Thoracic aorta (tissue), 2 donors: ENCODE data around the gene DMD. TPM values are rescaled to one million over a fixed set of nuclear protein-coding genes. Genes with fewer than 3 reads are reported as not detected.

Experiments
- ATAC-seq: fragments of 150-250 bp; one replicate; pipeline ENCODE4 v1.8.0; 2017; ENCODE audit warnings: low read depth; ENCODE audit not compliant: insufficient number of reproducible peaks, low FRiP score
- DNase-seq: peaks from one replicate; pipeline ENCODE4 v3.0.0-alpha.2; 2020; ENCODE audit warnings: low spot score
- H3K27ac ChIP-seq, 2 donors: fragments of 200-600 bp; sonication (generic); 1 replicate in 1 of 2; 2 replicates in 1 of 2; pipeline ENCODE4 v1.5.1; 2016; ENCODE audit warnings: mild to moderate bottlenecking in 2 of 2, moderate library complexity in 2 of 2
- H3K27me3 ChIP-seq: fragments of 200-600 bp; sonication (generic); replicated peaks from 2 replicates; pipeline ENCODE4 v1.6.0; 2016; ENCODE audit warnings: mild to moderate bottlenecking; ENCODE audit not compliant: insufficient read depth
- H3K36me3 ChIP-seq: fragments of 200-600 bp; sonication (generic); one replicate; pipeline ENCODE4 v1.5.1; 2016
- H3K4me1 ChIP-seq, 2 donors: fragments of 200-600 bp; sonication (generic); 1 replicate in 1 of 2; 2 replicates in 1 of 2; pipeline versions ENCODE4 v1.5.1 to v1.6.0; 2016; ENCODE audit warnings: low read depth in 2 of 2, mild to moderate bottlenecking in 1 of 2; ENCODE audit not compliant: control insufficient read depth in 1 of 2
- H3K4me3 ChIP-seq: fragments of 200-600 bp; sonication (generic); 2 replicates; pipeline ENCODE4 v1.5.1; 2016; ENCODE audit warnings: mild to moderate bottlenecking
- H3K9me3 ChIP-seq: fragments of 200-600 bp; sonication (generic); 2 replicates; pipeline ENCODE4 v1.5.1; 2016
- CTCF ChIP-seq: fragments of 200-600 bp; sonication (generic); IDR thresholded peaks from one replicate; pipeline ENCODE4 v1.5.1; 2019; ENCODE audit warnings: antibody characterized with exemption
- total RNA-seq, 2 donors: library from RNA; depleted of rRNA; stranded (reverse); fragments of >200 nt; gene quantifications; one replicate each; pipeline versions ENCODE4 v1.1.0 to v1.2.3, GENCODE V29; 2016

DMD gene
- total RNA-seq, 2 donors from 2014 or later, result 224 to 233 TPM

- H3K4me1 ChIP-seq, result no peaks in the 10 kb centered on the region
- no peaks in the 10 kb centered on the region for H3K27me3 ChIP-seq
- TF ChIP-seq CTCF, result no peak
- H3K4me3 ChIP-seq, result no peak overlapping the region
- H3K27ac ChIP-seq, result no peak overlapping the region
- H3K9me3 ChIP-seq, result no peaks in the 10 kb centered on the region
- DNase-seq (no peak), ATAC-seq (no peak)
- H3K36me3 ChIP-seq, result no peaks in the 10 kb centered on the region
Measured at GRCh38 chrX:31440546-31440945, 1770.8 kb downstream of the DMD start.

GRCh38 chrX:31436424-31436823 is 1774.9 kb downstream of the DMD start:
- H3K4me3 ChIP-seq, result no peak overlapping the region
- no peaks in the 10 kb centered on the region for H3K27me3 ChIP-seq
- no peaks in the 10 kb centered on the region for H3K4me1 ChIP-seq
- DNase-seq (no peak), ATAC-seq (no peak)
- no peaks in the 10 kb centered on the region for H3K36me3 ChIP-seq
- H3K9me3 ChIP-seq, result no peaks in the 10 kb centered on the region
- no peak for TF ChIP-seq CTCF
- no peak overlapping the region for H3K27ac ChIP-seq

DNA sequence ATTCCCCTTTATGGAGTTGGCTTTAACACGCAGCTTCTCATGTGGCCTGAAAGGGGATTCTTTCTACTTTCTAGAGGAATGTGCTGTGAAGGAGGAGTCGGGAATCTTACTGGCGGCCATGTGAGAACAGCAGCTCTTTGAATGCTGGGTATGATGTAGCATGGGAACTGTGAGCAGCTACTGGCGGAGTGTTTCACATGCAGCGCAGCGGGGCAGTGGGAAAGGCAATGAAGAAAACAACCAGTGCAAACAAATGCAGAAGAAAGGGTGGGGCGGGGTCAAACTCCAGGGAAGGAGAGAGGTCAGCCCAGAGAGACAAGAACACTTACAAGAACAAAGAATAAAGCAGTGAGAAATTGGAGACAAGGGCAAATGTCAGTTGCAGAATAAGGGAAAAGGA is 1775.8 kb downstream of the DMD start:
- Histone ChIP-seq H3K27me3 (no peaks in the 10 kb centered on the region), H3K9me3 (no peaks in the 10 kb centered on the region), H3K36me3 (no peaks in the 10 kb centered on the region), H3K4me3 (no peak overlapping the region), H3K4me1 (no peaks in the 10 kb centered on the region), H3K27ac (no peak overlapping the region)
- TF ChIP-seq CTCF, result no peak
- DNase-seq, result no peak
- no peak for ATAC-seq

DNA sequence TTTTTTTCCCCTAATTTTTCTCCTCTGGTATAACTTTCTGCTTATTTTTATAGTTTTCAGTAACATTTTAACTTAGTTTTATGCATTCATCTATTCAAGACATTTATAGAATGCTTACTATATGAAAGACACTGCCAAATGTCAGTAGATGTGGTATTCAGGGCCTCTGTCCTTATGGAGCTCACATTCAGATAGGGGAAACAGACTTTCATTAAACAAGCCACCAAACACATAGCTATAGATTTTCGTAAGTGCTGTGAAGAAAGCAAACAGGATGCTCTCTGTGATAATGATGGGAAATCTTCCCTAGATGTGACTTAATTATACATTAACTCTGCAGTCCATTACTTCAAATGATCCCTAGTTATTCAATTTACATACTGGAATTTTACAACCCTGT is 1777.5 kb downstream of the DMD start:
- no peak for ATAC-seq
- no peak overlapping the region for H3K27ac ChIP-seq
- no peak for TF ChIP-seq CTCF

DNA sequence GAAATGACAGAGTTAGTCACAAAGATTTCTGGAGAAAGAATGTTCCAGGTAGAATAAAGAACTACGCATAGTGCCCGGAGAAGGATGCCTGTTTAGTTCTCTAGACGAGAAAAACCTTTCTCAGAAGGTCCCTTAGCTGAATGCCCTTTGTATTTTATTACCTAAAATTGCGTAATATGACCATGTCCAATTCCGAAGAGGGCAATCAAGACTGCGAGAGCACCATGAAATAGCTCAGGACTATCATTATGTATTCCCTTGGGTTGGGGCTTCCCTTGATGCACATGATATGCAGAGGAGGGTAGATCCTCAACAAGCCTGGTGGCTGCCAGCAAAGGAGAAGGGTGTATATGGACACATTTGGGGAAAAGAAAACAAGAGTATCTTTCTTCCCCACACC is 1781.4 kb downstream of the DMD start:
- ATAC-seq, result no peak
- Histone ChIP-seq H3K27ac (no peak overlapping the region), H3K27me3 (no peaks in the 10 kb centered on the region), H3K36me3 (no peaks in the 10 kb centered on the region), H3K4me3 (no peak overlapping the region), H3K9me3 (no peaks in the 10 kb centered on the region), H3K4me1 (no peaks in the 10 kb centered on the region)
- DNase-seq, result no peak
- no peak for TF ChIP-seq CTCF

More for the DNA sequence above, 1777.5 kb downstream of the DMD start:
- no peaks in the 10 kb centered on the region for H3K4me1 ChIP-seq
- no peak for DNase-seq
- no peaks in the 10 kb centered on the region for H3K27me3 ChIP-seq
- no peak overlapping the region for H3K4me3 ChIP-seq
- H3K9me3 ChIP-seq, result no peaks in the 10 kb centered on the region
- no peaks in the 10 kb centered on the region for H3K36me3 ChIP-seq
